HG03159 (cell line): ENCODE data around the gene TGOLN2.

Experiments used
- ATAC-seq: cut with Tn5 transposase; IDR thresholded peaks from one replicate; pipeline ENCODE4 v1.9.1; 2021; ENCODE audit warnings: mild to moderate bottlenecking, moderate library complexity; ENCODE audit not compliant: unreplicated experiment

Gene TGOLN2

GRCh38 chr2:85309699-85310321 is 18.0 kb downstream of the TGOLN2 start:
- ATAC-seq: no peak

DNA sequence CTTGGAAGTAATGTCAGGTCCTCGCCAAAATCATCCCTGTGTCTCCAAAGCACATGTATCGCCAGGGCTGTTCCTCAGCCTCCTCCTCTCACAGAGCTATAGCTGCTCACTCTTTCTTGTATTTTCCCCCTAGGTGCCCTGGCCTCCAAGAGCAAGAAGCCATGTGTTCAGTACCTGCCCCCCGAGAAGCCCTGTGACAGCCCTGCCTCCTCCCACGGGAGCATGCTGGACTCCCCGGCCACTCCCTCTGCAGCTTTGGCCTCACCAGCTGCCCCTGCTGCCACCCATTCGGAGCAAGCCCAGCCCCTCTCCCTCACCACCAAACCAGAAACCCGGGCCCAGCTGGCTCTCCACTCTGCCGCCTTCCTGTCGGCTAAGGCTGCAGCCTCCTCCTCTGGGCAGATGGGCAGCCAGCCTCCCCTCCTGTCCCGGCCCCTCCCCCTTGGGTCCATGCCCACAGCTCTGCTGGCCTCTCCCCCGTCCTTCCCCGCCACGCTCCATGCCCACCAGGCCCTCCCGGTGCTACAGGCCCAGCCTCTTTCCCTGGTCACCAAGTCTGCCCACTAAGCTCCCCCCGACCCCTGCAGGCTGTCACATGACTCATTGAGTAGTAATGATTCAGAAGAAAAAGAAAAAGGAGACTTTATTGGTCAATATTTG is 18.8 kb downstream of the TGOLN2 start:
- ATAC-seq: no peak

GRCh38 chr2:85308201-85308600 is 19.6 kb downstream of the TGOLN2 start:
- ATAC-seq: no peak

DNA sequence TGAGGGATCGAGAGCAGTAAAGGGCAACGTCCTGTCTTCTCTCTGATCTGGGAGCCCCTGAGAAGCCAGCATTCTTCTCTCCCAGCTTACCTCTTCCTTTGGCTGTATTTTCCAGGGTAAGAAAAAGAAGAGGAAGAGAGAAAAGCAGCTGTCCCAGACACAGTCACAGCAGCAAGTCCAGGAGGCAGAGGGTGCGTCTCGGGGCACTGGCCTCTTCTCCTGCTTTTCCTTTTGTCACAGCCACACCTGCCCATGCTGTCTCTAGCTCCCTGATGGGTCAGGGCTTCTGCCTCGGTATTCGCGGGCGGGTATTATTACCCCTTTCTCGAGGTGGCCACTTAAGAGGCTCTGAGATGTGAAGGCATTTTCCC is 20.3 kb downstream of the TGOLN2 start:
- ATAC-seq: no peak

- no peak for ATAC-seq
Measured at GRCh38 chr2:85303780-85304531, 23.8 kb downstream of the TGOLN2 start.

DNA sequence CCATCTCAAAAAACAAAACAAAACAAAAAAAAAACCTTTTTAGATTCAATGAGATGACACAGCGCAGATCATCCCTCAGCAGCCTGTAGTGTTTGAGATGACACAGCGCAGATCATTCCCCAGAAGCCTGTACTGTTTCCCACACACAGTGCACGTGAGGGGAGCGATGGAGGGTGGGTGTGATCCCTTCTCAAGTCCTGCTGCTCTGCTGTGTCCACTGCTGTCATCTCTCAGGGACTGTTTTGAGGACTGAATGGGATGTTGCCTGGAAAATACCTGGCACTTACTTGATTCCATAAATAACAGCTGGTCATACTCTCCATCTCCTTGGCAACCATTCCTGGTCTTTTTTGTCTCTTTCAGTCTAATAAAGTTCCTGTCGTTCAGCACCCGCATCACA is 25.7 kb downstream of the TGOLN2 start:
- ATAC-seq: no peak

DNA sequence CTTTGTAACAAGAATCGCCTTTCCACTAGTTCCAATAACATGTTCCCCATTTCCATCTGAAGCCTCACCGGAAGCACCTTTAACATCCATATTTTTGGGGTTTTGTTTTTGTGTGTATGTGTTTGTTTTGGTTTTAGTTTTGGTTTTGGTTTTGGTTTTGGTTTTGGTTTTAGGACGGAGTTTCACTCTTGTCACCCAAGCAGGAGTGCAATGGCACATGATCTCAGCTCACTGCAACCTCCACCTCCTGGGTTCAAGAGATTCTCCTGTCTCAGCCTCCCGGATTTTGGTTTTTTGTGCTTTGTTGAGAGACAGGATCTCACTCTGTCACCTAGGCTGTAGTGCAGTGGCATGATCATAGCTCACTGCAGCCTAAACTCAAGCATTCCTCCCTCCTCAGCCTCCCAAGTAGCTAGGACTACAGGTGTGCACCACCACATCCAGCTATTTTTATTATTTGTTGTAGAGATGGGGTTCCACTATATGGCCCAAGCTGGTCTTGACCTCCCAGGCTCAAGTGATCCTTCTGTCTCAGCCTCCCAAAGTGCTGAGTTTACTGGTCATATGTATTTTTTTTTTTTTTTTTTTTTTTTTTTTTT is 36.3 kb downstream of the TGOLN2 start:
- ATAC-seq: peak; percentile 50

DNA sequence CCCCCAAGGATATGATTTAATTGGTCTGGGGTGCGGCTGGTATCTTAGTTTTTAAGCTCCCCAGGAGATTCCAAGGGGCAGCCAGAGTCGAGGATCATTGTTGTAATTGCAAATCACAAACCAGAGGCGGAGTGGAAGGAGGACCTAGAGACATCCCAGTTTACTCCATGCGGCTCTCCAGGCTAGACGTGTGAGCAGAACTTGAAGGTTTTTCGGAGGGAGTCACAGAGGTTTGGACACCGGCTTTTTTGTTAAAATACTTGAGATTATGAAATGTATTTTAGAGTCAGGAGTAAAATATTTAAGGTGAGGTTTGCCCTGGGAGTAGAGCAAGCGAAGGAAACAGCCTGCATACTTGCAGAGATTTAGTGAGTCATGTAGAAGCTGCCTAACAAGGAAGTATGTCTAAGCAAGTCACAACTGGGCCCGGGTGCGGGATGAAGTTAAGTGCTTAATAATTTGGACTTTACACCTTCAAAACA is 39.5 kb downstream of the TGOLN2 start:
- ATAC-seq: no peak

GRCh38 chr2:85287721-85288120 is 40.1 kb downstream of the TGOLN2 start:
- ATAC-seq: no peak

- ATAC-seq: no peak
Measured at GRCh38 chr2:85286918-85287317, 40.9 kb downstream of the TGOLN2 start.

- no peak for ATAC-seq
Measured at GRCh38 chr2:85283641-85284040, 44.1 kb downstream of the TGOLN2 start.

- no peak for ATAC-seq
Measured at GRCh38 chr2:85282914-85283313, 44.9 kb downstream of the TGOLN2 start.

DNA sequence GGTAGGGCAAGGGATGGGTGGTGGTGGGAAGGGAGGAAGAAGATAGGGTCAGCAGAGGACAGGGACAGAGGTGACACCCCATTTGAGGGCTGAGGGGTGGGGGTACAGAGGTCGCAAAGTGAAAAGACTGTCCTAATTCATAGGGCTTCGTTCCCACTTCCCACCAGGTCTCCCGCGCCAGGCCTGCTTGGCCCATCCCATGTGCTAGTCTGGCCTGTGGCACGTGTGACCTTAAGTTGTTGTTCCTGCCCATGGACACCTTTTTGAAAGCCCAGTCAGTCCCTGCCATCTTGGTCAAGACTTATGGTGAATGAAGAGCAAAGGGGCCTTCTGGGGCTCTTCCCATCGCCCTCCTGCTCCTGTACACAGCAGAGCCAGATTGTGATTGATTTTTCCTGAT is 46.2 kb downstream of the TGOLN2 start:
- no peak for ATAC-seq

DNA sequence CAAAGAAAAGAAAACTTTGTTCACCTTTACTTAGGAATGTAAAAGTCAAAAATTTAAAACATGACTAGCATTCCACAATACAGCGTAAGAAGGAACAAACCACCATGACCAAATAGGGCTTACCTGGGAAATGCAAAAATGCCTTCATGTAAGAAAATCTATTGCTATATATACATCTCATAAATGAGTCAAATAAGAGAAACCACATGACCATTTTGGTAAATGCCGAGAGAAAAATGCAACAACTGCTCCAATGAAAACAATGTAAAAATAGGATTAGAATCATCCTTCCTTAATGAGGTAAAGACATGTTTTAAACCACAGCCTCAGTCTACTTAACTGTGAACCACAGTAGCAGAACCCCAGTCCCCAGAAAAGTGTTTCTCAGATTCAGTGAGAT is 49.4 kb downstream of the TGOLN2 start:
- ATAC-seq: no peak

DNA sequence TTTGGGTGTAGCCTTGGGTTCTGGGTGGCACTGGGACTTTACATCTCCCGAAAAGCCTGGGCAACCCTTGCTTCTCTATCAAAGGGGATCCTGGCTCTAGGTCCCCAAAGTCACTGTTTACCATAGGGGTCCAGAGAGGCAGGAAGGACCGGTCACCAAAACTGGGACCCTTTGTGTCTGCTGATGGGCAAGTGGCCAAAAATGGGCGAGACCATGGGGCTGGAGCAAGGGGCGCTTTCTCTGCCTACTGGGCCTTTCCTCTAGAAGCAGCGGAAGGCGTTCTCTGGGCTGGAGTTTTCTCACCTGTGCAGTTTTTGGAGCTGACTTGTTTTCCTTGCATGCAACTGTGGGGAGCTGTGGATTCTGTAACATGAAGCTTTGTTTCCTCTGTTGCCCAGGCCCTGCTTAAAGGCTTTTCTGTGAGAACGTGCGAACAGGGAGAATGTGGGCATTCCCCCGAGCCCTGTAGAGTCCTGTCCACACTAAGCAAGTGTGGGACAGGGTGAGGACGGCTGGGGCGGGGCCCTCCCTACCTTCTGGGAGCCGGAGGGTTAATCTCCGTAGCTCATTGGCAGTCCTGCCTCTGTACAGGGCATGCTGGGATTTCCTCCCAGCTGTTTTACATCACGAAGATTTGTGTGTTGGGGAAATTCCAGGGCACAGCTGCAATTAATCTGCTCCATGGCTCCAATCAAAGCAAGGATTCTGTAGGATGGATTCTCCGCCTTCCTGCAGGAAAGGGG is 50.2 kb downstream of the TGOLN2 start:
- no peak for ATAC-seq

- no peak for ATAC-seq
Measured at GRCh38 chr2:85276571-85277118, 51.1 kb downstream of the TGOLN2 start.

GRCh38 chr2:85275984-85276540 is 51.7 kb downstream of the TGOLN2 start:
- no peak for ATAC-seq

- no peak for ATAC-seq
Measured at GRCh38 chr2:85273738-85274731, 53.8 kb downstream of the TGOLN2 start.

- no peak for ATAC-seq
Measured at GRCh38 chr2:85272357-85272756, 55.4 kb downstream of the TGOLN2 start.
